ENCODE results near the gene ZC3H12D. TPM values are rescaled to one million over a fixed set of nuclear protein-coding genes. Genes with fewer than 3 reads are reported as not detected.

ZC3H12D gene
- polyA plus RNA-seq, 1 of the 3 experiments (the other 2 are of a cell fraction): 0.03 TPM

DNA sequence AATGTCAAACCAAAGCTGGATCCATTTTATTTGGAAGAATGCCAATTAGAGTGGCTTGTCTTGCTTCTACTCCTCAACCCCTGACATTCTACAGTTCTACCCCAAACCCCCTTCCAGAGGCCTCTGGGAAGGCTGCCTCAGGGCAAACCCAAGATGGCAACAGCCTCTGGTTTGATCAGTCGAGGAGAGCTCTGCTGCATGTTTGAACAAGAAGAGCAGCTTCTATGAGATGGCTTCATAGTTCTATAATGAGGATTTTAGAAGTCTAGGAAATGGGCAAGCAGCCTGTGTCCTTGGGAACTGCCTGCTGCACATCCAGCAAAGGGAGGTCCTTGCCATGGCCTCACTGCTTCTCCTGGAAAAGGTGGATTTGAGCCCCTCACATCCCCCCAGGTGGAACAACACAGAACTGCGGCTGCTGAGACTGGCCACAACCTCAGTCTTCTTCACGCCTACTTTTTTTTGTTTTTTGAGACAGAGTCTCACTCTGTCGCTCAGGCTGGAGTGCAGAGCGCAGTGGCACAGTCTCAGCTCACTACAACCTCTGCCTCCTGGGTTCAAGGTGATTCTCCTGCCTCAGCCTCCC lies 37.9 kb downstream of the ZC3H12D start (continued):
- TF ChIP-seq EZH2phosphoT487 (IDR thresholded peaks at IDR 0.05; ENCODE audit: borderline replicate concordance, low read depth) (no peak), RCOR1 (IDR thresholded peaks at IDR 0.05; ENCODE audit: low read length) (no peak), MEF2A (IDR thresholded peaks at IDR 0.05; ENCODE audit: borderline replicate concordance, low read depth) (no peak), GATA2 (CRISPR knock-in tag; IDR thresholded peaks at IDR 0.05) (no peak), RAD21 (IDR thresholded peaks at IDR 0.05; ENCODE audit: low read length) (no peak), RXRA (IDR thresholded peaks at IDR 0.05; ENCODE audit: borderline replicate concordance, low read depth) (no peak)
- TF ChIP-seq, protein P1, sequence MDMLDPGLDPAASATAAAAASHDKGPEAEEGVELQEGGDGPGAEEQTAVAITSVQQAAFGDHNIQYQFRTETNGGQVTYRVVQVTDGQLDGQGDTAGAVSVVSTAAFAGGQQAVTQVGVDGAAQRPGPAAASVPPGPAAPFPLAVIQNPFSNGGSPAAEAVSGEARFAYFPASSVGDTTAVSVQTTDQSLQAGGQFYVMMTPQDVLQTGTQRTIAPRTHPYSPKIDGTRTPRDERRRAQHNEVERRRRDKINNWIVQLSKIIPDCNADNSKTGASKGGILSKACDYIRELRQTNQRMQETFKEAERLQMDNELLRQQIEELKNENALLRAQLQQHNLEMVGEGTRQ (IDR thresholded peaks at IDR 0.05; ENCODE audit: borderline replicate concordance, low read depth, low read length): no peak

DNA sequence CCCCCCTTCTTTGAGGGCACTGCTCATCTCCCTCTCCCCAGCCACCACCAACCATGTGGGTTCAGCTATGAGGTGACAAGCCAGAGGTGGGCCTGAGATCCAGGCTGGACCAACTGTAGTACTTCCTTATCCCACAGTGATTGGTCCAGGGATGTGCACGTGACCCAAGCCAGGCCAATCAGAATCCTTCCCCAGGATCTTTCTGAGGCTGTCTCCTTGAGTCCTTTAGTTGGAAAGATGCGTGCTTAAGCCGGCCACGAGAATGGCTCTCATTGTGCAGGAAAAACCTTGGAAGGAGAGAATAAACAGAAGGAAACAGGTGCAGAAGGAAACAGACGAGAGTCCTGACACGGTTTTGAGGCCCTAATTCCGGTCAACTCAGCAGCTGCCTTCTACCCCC lies 39.2 kb downstream of the ZC3H12D start:
- WGBS (ENCODE audit: low lambda C conversion rate): 71% methylated on average over 7 of the region's 7 CpGs
- no peaks in the 10 kb centered on the region for H4K20me1 ChIP-seq (ENCODE audit: insufficient read depth)
- H3K9me2 ChIP-seq: no peaks in the 10 kb centered on the region
- no peaks in the 10 kb centered on the region for H3K9me3 ChIP-seq
- CTCF ChIA-PET: no interaction called here
- H3F3A ChIP-seq (replicated peaks; ENCODE audit: insufficient read depth): no peaks in the 10 kb centered on the region
- no peaks in the 10 kb centered on the region for H3K36me3 ChIP-seq (replicated peaks in 1 of 2; ENCODE audit: control insufficient read depth in 1 of 2, insufficient read depth in 2 of 2, low read length in 1 of 2)
- TF ChIP-seq, protein P1 (IDR thresholded peaks at IDR 0.05; ENCODE audit: borderline replicate concordance, low read depth, low read length): no peak
- TF ChIP-seq, protein P2, sequence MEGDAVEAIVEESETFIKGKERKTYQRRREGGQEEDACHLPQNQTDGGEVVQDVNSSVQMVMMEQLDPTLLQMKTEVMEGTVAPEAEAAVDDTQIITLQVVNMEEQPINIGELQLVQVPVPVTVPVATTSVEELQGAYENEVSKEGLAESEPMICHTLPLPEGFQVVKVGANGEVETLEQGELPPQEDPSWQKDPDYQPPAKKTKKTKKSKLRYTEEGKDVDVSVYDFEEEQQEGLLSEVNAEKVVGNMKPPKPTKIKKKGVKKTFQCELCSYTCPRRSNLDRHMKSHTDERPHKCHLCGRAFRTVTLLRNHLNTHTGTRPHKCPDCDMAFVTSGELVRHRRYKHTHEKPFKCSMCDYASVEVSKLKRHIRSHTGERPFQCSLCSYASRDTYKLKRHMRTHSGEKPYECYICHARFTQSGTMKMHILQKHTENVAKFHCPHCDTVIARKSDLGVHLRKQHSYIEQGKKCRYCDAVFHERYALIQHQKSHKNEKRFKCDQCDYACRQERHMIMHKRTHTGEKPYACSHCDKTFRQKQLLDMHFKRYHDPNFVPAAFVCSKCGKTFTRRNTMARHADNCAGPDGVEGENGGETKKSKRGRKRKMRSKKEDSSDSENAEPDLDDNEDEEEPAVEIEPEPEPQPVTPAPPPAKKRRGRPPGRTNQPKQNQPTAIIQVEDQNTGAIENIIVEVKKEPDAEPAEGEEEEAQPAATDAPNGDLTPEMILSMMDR (IDR thresholded peaks at IDR 0.05): no peak
- TF ChIP-seq ELF1 (IDR thresholded peaks at IDR 0.05) (no peak), MEF2A (IDR thresholded peaks at IDR 0.05; ENCODE audit: borderline replicate concordance, low read depth) (no peak), EZH2phosphoT487 (IDR thresholded peaks at IDR 0.05; ENCODE audit: borderline replicate concordance, low read depth) (no peak), FOXJ3 (CRISPR knock-in tag; IDR thresholded peaks at IDR 0.05) (no peak), NRF1 (IDR thresholded peaks at IDR 0.05; ENCODE audit: low read depth, low read length) (no peak), EP300 (IDR thresholded peaks at IDR 0.05; ENCODE audit: borderline replicate concordance in 1 of 2, low read depth in 1 of 2, low read length in 1 of 2) (no peak), SIN3A (IDR thresholded peaks at IDR 0.05; ENCODE audit: borderline replicate concordance, low read depth, low read length) (no peak), RAD21 (IDR thresholded peaks at IDR 0.05; ENCODE audit: low read length) (no peak), FOSL2 (IDR thresholded peaks at IDR 0.05; ENCODE audit: borderline replicate concordance, low read depth) (no peak), GATA2 (CRISPR knock-in tag; IDR thresholded peaks at IDR 0.05) (no peak), SMC3 (IDR thresholded peaks at IDR 0.05; ENCODE audit: low read depth, low read length) (no peak), TEAD4 (IDR thresholded peaks at IDR 0.05; ENCODE audit: borderline replicate concordance, insufficient read depth) (no peak), NFIC (IDR thresholded peaks at IDR 0.05; ENCODE audit: borderline replicate concordance) (no peak), TCF12 (IDR thresholded peaks at IDR 0.05) (no peak)
- TF ChIP-seq, protein P3, sequence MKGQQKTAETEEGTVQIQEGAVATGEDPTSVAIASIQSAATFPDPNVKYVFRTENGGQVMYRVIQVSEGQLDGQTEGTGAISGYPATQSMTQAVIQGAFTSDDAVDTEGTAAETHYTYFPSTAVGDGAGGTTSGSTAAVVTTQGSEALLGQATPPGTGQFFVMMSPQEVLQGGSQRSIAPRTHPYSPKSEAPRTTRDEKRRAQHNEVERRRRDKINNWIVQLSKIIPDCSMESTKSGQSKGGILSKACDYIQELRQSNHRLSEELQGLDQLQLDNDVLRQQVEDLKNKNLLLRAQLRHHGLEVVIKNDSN (IDR thresholded peaks at IDR 0.05; ENCODE audit: borderline replicate concordance, low read depth): no peak
- TF ChIP-seq, protein P4, sequence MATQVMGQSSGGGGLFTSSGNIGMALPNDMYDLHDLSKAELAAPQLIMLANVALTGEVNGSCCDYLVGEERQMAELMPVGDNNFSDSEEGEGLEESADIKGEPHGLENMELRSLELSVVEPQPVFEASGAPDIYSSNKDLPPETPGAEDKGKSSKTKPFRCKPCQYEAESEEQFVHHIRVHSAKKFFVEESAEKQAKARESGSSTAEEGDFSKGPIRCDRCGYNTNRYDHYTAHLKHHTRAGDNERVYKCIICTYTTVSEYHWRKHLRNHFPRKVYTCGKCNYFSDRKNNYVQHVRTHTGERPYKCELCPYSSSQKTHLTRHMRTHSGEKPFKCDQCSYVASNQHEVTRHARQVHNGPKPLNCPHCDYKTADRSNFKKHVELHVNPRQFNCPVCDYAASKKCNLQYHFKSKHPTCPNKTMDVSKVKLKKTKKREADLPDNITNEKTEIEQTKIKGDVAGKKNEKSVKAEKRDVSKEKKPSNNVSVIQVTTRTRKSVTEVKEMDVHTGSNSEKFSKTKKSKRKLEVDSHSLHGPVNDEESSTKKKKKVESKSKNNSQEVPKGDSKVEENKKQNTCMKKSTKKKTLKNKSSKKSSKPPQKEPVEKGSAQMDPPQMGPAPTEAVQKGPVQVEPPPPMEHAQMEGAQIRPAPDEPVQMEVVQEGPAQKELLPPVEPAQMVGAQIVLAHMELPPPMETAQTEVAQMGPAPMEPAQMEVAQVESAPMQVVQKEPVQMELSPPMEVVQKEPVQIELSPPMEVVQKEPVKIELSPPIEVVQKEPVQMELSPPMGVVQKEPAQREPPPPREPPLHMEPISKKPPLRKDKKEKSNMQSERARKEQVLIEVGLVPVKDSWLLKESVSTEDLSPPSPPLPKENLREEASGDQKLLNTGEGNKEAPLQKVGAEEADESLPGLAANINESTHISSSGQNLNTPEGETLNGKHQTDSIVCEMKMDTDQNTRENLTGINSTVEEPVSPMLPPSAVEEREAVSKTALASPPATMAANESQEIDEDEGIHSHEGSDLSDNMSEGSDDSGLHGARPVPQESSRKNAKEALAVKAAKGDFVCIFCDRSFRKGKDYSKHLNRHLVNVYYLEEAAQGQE (IDR thresholded peaks at IDR 0.05; ENCODE audit: low read depth, low read length): no peak
- TF ChIP-seq, protein P5, sequence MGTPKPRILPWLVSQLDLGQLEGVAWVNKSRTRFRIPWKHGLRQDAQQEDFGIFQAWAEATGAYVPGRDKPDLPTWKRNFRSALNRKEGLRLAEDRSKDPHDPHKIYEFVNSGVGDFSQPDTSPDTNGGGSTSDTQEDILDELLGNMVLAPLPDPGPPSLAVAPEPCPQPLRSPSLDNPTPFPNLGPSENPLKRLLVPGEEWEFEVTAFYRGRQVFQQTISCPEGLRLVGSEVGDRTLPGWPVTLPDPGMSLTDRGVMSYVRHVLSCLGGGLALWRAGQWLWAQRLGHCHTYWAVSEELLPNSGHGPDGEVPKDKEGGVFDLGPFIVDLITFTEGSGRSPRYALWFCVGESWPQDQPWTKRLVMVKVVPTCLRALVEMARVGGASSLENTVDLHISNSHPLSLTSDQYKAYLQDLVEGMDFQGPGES (IDR thresholded peaks at IDR 0.05; ENCODE audit: low read depth, low read length): no peak
- H3K4me1 ChIP-seq (ENCODE audit: control insufficient read depth in 1 of 2, insufficient read depth in 2 of 2, low read depth in 1 of 2, low read length in 1 of 2): peaks cover 0 to under 1% of the 10 kb centered on the region in 2 experiments; a peak in 1 of 4 replicates
- no peak overlapping the region for H3K4me2 ChIP-seq
- H3K27me3 ChIP-seq (ENCODE audit: insufficient read depth): no peaks in the 10 kb centered on the region
- DNase-seq: no peak
- H2AFZ ChIP-seq (ENCODE audit: low read depth): no peak overlapping the region
- no peaks in the 10 kb centered on the region for H3K79me2 ChIP-seq (ENCODE audit: insufficient read depth)
- no peak overlapping the region for H3K4me3 ChIP-seq (ENCODE audit: low read depth in 2 of 2, low read length in 1 of 2)
- POLR2A ChIA-PET: no interaction called here
- H3K9ac ChIP-seq: no peak overlapping the region
- H3K27ac ChIP-seq (ENCODE audit: low read depth in 2 of 2, low read length in 1 of 2): no peak overlapping the region
